GM12878 (cell line): ENCODE measurements around the gene VRK3. TPM values are rescaled to one million over a fixed set of nuclear protein-coding genes. Genes with fewer than 3 reads are reported as not detected.

ENCODE experiments used
- ATAC-seq: fragments of 200-7000 bp; cut with Tn5 transposase; 3 replicates; pipeline ENCODE4 v1.9.1; 2020; ENCODE audit warnings: mild to moderate bottlenecking, moderate library complexity
- BruUV-seq: library from RNA; stranded (reverse); fragments of 400-500 nt; replicated peaks from 2 replicates; lab custom pipeline; 2021; lab: Mats Ljungman, UMichigan
- CTCF ChIA-PET: fragments of 300-600 bp; sonication (Branson Sonifier 250); formaldehyde crosslinking; extraction: SDS; loops from one replicate; lab custom pipeline; 2021; ENCODE audit warnings: inconsistent platforms; lab: Yijun Ruan, JAX
- POLR2A ChIA-PET: fragments of 350-600 bp; formaldehyde crosslinking; extraction: SDS; loops from one replicate; lab custom pipeline; 2021; ENCODE audit warnings: inconsistent platforms; lab: Charles Lee
- RAD21 ChIA-PET: fragments of 300-600 bp; sonication (Branson Sonifier 250); formaldehyde crosslinking; loops from one replicate; lab custom pipeline; 2023; ENCODE audit warnings: antibody characterized with exemption; ENCODE audit not compliant: unreplicated experiment; lab: Charles Lee
- SMC1A ChIA-PET: fragments of 300-600 bp; sonication (Branson Sonifier 250); formaldehyde crosslinking; loops from one replicate; lab custom pipeline; 2023; ENCODE audit not compliant: unreplicated experiment, uncharacterized antibody; lab: Charles Lee
- DNase-seq: peaks from one replicate; pipeline ENCODE4 v3.0.0-alpha.2; 2011; ENCODE audit warnings: low read depth, low spot score
- FAIRE-seq: peaks from 3 replicates; lab custom pipeline; 2011; peaks lifted over from hg19 to GRCh38; lab: Jason Lieb, UNC
- H2AFZ ChIP-seq: 2 replicates; pipeline ENCODE4 v1.6.0; 2011; ENCODE audit warnings: low read depth, low read length, control low read depth; ENCODE audit not compliant: control insufficient read depth
- H3K27ac ChIP-seq: 2 replicates; pipeline ENCODE4 v1.5.1; 2011; ENCODE audit warnings: control low read depth; ENCODE audit not compliant: control insufficient read depth, insufficient read depth
- H3K27me3 ChIP-seq, 2 experiments: replicated peaks in 1 of 2; 2 replicates each; pipeline versions ENCODE4 v1.6.0 to v1.6.1; 2011; ENCODE audit warnings: low read length in 1 of 2; ENCODE audit not compliant: control insufficient read depth in 2 of 2, insufficient read depth in 2 of 2
- H3K36me3 ChIP-seq, 2 experiments: 2 replicates each; pipeline ENCODE4 v1.5.1; 2011; ENCODE audit warnings: low read length in 1 of 2; ENCODE audit not compliant: control insufficient read depth in 2 of 2, insufficient read depth in 2 of 2
- H3K4me1 ChIP-seq: 2 replicates; pipeline ENCODE4 v1.6.1; 2011; ENCODE audit warnings: mild to moderate bottlenecking, low read length, moderate library complexity, mixed read lengths; ENCODE audit not compliant: control insufficient read depth, insufficient read depth
- H3K4me2 ChIP-seq: 2 replicates; pipeline ENCODE4 v1.6.0; 2011; ENCODE audit warnings: control low read depth; ENCODE audit not compliant: control insufficient read depth, insufficient read depth
- H3K4me3 ChIP-seq: fragments of 200-600 bp; sonication (generic); 2 replicates; pipeline ENCODE4 v1.5.1; 2016
- H3K79me2 ChIP-seq: 2 replicates; pipeline ENCODE4 v1.6.0; 2011; ENCODE audit warnings: low read length; ENCODE audit not compliant: control insufficient read depth, insufficient read depth
- H3K9ac ChIP-seq: 2 replicates; pipeline ENCODE4 v1.8.0; 2011; ENCODE audit warnings: low read length, control low read depth, mixed read lengths; ENCODE audit not compliant: control insufficient read depth, insufficient read depth
- H3K9me3 ChIP-seq: replicated peaks from 3 replicates; pipeline ENCODE4 v1.5.1; 2011; ENCODE audit warnings: mild to moderate bottlenecking, low read length; ENCODE audit not compliant: control insufficient read depth, insufficient read depth
- H4K20me1 ChIP-seq: 2 replicates; pipeline ENCODE4 v1.6.0; 2011; ENCODE audit not compliant: control insufficient read depth, insufficient read depth
- BCL11A ChIP-seq: IDR thresholded peaks from 2 replicates; pipeline ENCODE4 v1.6.1; 2011; ENCODE audit warnings: low read depth, low read length
- CREM ChIP-seq: IDR thresholded peaks from 2 replicates; pipeline ENCODE4 v1.6.1; 2014; ENCODE audit warnings: antibody characterized with exemption, low read depth
- DPF2 ChIP-seq: fragments of 450-650 bp; IDR thresholded peaks from 2 replicates; pipeline ENCODE4 v1.6.1; 2017; ENCODE audit warnings: mild to moderate bottlenecking
- IKZF2 ChIP-seq, 2 experiments: fragments of 450-650 bp; IDR thresholded peaks; 2 replicates each; pipeline ENCODE4 v1.6.1; 2017; ENCODE audit warnings: mild to moderate bottlenecking in 2 of 2, moderate library complexity in 2 of 2
- MTA2 ChIP-seq: fragments of 450-650 bp; IDR thresholded peaks from 2 replicates; pipeline ENCODE4 v1.6.1; 2016; ENCODE audit warnings: low read depth, mild to moderate bottlenecking, moderate library complexity
- POU2F2 ChIP-seq: IDR thresholded peaks from 3 replicates; pipeline ENCODE4 v1.6.1; 2011; ENCODE audit warnings: low read depth, mild to moderate bottlenecking, low read length, borderline replicate concordance
- RUNX3 ChIP-seq: IDR thresholded peaks from 2 replicates; pipeline ENCODE4 v1.6.1; 2012; ENCODE audit warnings: low read length, inconsistent platforms
- SPI1 ChIP-seq: IDR thresholded peaks from 2 replicates; pipeline ENCODE4 v1.6.1; 2011; ENCODE audit warnings: low read depth, mild to moderate bottlenecking, low read length, moderate library complexity, borderline replicate concordance; ENCODE audit not compliant: insufficient read depth
- WGBS: methylation state at CpG from one replicate; pipeline ENCODE4 v1.1.6; 2016; ENCODE audit warnings: low lambda C conversion rate; ENCODE audit not compliant: insufficient replicate concordance, insufficient coverage; ENCODE audit errors: missing lambda C conversion rate; 5-methylcytosine and 5-hydroxymethylcytosine counted together
- in situ Hi-C: fragments of 300-500 bp; cut with MboI; formaldehyde crosslinking; loops from 9 replicates; pipeline ENCODE4 v1.14.3; 2018; ENCODE audit warnings: mixed read lengths
- intact Hi-C: fragments of 100-400 bp; cut with micrococcal nuclease; formaldehyde crosslinking; loops from one replicate; pipeline ENCODE4 v1.14.2; 2022; ENCODE audit not compliant: unreplicated experiment
- polyA plus RNA-seq, 11 experiments: library from polyadenylated mRNA; depleted of rRNA in 4 of 11; unstranded in 6 of 11; stranded (reverse) in 5 of 11; fragments of >200 nt; fragmentation: Nextera tagmentation in 4 of 11; fragmentation: Illumina TruSeq in 1 of 11; extraction: Ambion mirVana in 4 of 11; extraction: Trizol in 1 of 11; gene quantifications; 1 replicate in 1 of 11; 2 replicates in 10 of 11; pipeline versions ENCODE4 v1.2.1 to v1.2.3, GENCODE V29; 2011 to 2016; ENCODE audit warnings: inconsistent platforms in 2 of 11, missing spikeins in 2 of 11, low read depth in 1 of 11
- total RNA-seq, 4 experiments: library from RNA; depleted of rRNA in 3 of 4; stranded (reverse); fragments of >200 nt in 3 of 4; fragmentation: Illumina TruSeq in 1 of 4; extraction: Trizol in 1 of 4; gene quantifications; 2 replicates each; pipeline versions ENCODE4 v1.2.1 to v1.2.3, GENCODE V29; 2013 to 2021
- TF ChIP-seq, protein P1 (sequence below): fragments of 450-650 bp; IDR thresholded peaks from 2 replicates; pipeline ENCODE4 v1.6.1; 2018; ENCODE audit warnings: mild to moderate bottlenecking, low read depth, moderate library complexity; ENCODE audit not compliant: partially characterized antibody

VRK3 gene
- total and polyA plus RNA-seq, 10 of the 15 experiments (the other 5 are each of a cell fraction or from before 2014, with no cell fraction given), result 17.3 to 61.9 (median 35.5) TPM

DNA sequence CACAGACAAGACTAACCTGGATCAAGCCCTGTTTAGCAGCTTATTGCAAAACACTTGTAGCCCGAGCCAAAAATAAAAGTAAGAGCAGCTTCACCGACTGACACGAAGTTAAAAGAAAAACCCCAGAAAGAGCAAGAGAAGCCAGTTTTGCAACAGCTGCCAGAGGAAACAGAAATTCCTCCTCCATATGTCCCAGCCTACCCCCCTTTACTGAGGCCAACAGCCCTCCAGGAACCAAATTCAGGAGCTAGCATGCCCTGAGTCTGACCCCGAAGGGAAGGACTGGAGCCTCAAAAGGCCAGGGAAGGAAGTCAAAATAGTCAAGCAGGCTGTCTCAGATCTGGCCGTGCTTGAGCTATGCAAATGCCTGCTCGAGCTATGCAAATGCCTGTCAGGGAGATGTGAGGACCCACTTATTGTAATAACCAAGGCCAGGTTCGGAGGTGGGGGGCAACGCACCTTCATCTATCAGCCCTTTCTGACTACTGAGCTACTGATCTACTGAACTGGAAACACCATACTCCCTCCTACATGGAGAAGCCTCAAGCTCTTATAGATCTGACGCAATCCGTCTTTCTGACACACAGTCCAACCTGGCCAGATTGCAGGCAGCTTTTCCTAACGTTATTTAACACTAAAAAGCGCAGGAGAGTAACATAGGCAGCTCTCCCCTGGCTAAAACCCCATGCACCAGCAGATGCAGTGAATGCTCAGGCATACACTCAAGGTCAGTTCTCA, 70.9 kb downstream of the VRK3 start:
- H4K20me1 ChIP-seq, result no peaks in the 10 kb centered on the region
- ATAC-seq (no peak), DNase-seq (no peak), FAIRE-seq (no peak)
- SMC1A ChIA-PET, result interaction anchor here (0.8 to 1.6 kb wide), 3 partner anchors 16 to 28 kb away, joined by 3 to 4 read pairs (median 3); no protein-coding TSS in a partner anchor
- H3K27me3 ChIP-seq, result no peaks in the 10 kb centered on the region; a peak in 1 of 4 replicates
- RAD21 ChIA-PET, result interaction anchor here (0.7 kb wide), 1 partner anchor 15 kb away, joined by 3 read pairs; no protein-coding TSS in a partner anchor
- H3K4me2 ChIP-seq, result peak overlapping the region; percentile 28
- H3K27ac ChIP-seq, result no peak overlapping the region
- no peak overlapping the region for H2AFZ ChIP-seq
- H3K36me3 ChIP-seq, result no peaks in the 10 kb centered on the region
- in situ Hi-C loops (no loop called here), intact Hi-C loops (no loop called here)
- CTCF ChIA-PET, result interaction anchor here (2.1 kb wide), 1 partner anchor 16 kb away, joined by 9 read pairs; no protein-coding TSS in a partner anchor
- H3K9me3 ChIP-seq, result no peaks in the 10 kb centered on the region
- no TSS peak for BruUV-seq
- POLR2A ChIA-PET, result no interaction called here
- no peaks in the 10 kb centered on the region for H3K79me2 ChIP-seq
- peaks cover 17% of the 10 kb centered on the region for H3K4me1 ChIP-seq
- 20% methylated on average over 12 of the region's 12 CpGs for WGBS
- TF ChIP-seq POU2F2 (peak; percentile 71; the same call in 1 of the 3 replicates), CREM (no peak)
- H3K9ac ChIP-seq, result no peak overlapping the region
- peak overlapping the region; percentile 8; the same call in 1 of the 2 replicates for H3K4me3 ChIP-seq

DNA sequence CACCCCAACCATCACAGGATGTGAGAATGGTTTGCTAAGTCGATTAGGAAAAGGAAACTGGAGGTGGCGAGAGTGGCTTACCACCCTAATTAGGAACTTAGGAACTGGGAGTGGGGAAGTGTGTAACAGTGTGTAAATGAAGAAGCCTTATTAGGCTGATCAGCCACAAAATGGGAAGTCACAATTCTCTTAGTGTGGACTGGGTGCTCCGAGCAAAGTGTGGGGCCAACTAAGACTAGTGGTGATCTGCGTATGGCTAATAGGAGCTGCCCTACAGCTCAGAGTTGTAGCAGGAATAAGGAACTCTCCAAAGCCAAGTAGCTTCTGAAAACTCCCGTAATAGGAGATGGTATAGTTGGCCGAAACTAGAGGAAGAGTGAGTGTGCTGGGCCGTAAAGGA, 71.8 kb downstream of the VRK3 start:
- BruUV-seq, result no TSS peak
- no peak overlapping the region for H2AFZ ChIP-seq
- intact Hi-C loops (no loop called here), in situ Hi-C loops (no loop called here)
- SMC1A ChIA-PET, result interaction anchor here (1.1 to 1.6 kb wide), 3 partner anchors 10 to 22 kb away, joined by 3 to 4 read pairs (median 3); no protein-coding TSS in a partner anchor
- no peak for DNase-seq
- RAD21 ChIA-PET, result no interaction called here
- ATAC-seq, result peak; percentile 27
- H3K27me3 ChIP-seq, result no peaks in the 10 kb centered on the region; a peak in 1 of 4 replicates
- no peak overlapping the region for H3K4me3 ChIP-seq
- no peaks in the 10 kb centered on the region for H3K9me3 ChIP-seq
- no peak overlapping the region; the same call in 1 of the 2 replicates for H3K4me2 ChIP-seq
- H3K27ac ChIP-seq, result no peak overlapping the region
- POLR2A ChIA-PET, result no interaction called here
- TF ChIP-seq MTA2, result 0 out of 2 replicates have a peak, but pooled peaks have one; percentile 18
- peak; percentile 15; the same call in 1 of the 2 replicates for TF ChIP-seq BCL11A
- TF ChIP-seq RUNX3, result peak; percentile 24; the same call in 1 of the 2 replicates
- TF ChIP-seq, protein P1, sequence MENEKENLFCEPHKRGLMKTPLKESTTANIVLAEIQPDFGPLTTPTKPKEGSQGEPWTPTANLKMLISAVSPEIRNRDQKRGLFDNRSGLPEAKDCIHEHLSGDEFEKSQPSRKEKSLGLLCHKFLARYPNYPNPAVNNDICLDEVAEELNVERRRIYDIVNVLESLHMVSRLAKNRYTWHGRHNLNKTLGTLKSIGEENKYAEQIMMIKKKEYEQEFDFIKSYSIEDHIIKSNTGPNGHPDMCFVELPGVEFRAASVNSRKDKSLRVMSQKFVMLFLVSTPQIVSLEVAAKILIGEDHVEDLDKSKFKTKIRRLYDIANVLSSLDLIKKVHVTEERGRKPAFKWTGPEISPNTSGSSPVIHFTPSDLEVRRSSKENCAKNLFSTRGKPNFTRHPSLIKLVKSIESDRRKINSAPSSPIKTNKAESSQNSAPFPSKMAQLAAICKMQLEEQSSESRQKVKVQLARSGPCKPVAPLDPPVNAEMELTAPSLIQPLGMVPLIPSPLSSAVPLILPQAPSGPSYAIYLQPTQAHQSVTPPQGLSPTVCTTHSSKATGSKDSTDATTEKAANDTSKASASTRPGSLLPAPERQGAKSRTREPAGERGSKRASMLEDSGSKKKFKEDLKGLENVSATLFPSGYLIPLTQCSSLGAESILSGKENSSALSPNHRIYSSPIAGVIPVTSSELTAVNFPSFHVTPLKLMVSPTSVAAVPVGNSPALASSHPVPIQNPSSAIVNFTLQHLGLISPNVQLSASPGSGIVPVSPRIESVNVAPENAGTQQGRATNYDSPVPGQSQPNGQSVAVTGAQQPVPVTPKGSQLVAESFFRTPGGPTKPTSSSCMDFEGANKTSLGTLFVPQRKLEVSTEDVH, result no peak
- no peak for TF ChIP-seq DPF2
- TF ChIP-seq SPI1, result peak; percentile 39; the same call in 1 of the 2 replicates
- peak in 1 of 2 experiments; percentile 22; a peak in 1 of 4 replicates for TF ChIP-seq IKZF2 (IDR thresholded peaks at IDR 0.05)
- H3K79me2 ChIP-seq, result no peaks in the 10 kb centered on the region
- FAIRE-seq, result no peak
- H4K20me1 ChIP-seq, result no peaks in the 10 kb centered on the region
- peaks cover 17% of the 10 kb centered on the region for H3K4me1 ChIP-seq
- no peaks in the 10 kb centered on the region for H3K36me3 ChIP-seq
- CTCF ChIA-PET, result interaction anchor here (2.1 kb wide), 1 partner anchor 15 kb away, joined by 9 read pairs; no protein-coding TSS in a partner anchor
- 62% methylated on average over 7 of the region's 7 CpGs for WGBS
- no peak overlapping the region for H3K9ac ChIP-seq
